CD4-positive, alpha-beta memory T cell (primary cell): Measurements from ENCODE around the gene GULP1. TPM values are rescaled to one million over a fixed set of nuclear protein-coding genes. Genes with fewer than 3 reads are reported as not detected.

Experiments
- CTCF ChIA-PET: fragments of 350-600 bp; sonication (Branson Sonifier 250); formaldehyde crosslinking; loops from one replicate; lab custom pipeline; 2021; ENCODE audit warnings: inconsistent platforms; ENCODE audit not compliant: partially characterized antibody; lab: Charles Lee
- POLR2A ChIA-PET: fragments of 350-600 bp; sonication (Branson Sonifier 250); formaldehyde crosslinking; loops from one replicate; lab custom pipeline; 2021; ENCODE audit not compliant: partially characterized antibody; lab: Charles Lee
- DNase-seq, 5 donors: peaks; one replicate each; pipeline versions ENCODE4 v3.0.0 to v3.0.0-alpha.2; 2020 to 2022; ENCODE audit warnings: mixed read lengths in 1 of 5
- H3K27ac ChIP-seq: one replicate; pipeline ENCODE4 v1.7.0; 2013; ENCODE audit warnings: low read depth, low read length
- H3K27me3 ChIP-seq: 2 replicates; pipeline ENCODE4 v1.7.0; 2013; ENCODE audit warnings: mild to moderate bottlenecking, low read length, moderate library complexity; ENCODE audit not compliant: insufficient read depth
- H3K36me3 ChIP-seq: 2 replicates; pipeline ENCODE4 v1.7.0; 2013; ENCODE audit warnings: mild to moderate bottlenecking, low read length, moderate library complexity; ENCODE audit not compliant: insufficient read depth
- H3K4me1 ChIP-seq: 2 replicates; pipeline ENCODE4 v1.7.0; 2013; ENCODE audit warnings: mild to moderate bottlenecking, low read length, moderate library complexity; ENCODE audit not compliant: insufficient read depth
- H3K4me3 ChIP-seq, 2 donors: one replicate each; pipeline ENCODE4 v1.7.0; 2013; ENCODE audit warnings: low read length in 2 of 2, mild to moderate bottlenecking in 1 of 2
- H3K9me3 ChIP-seq, 2 donors: one replicate each; pipeline ENCODE4 v1.7.0; 2013; ENCODE audit warnings: low read length in 2 of 2, control low read depth in 1 of 2; ENCODE audit not compliant: control insufficient read depth in 1 of 2
- H3K27ac Mint-ChIP-seq, 7 donors: one replicate each; pipeline ENCODE4 v1.8.0; 2020 to 2021; ENCODE audit warnings: mixed read lengths in 7 of 7, mild to moderate bottlenecking in 6 of 7, inconsistent platforms in 3 of 7, moderate library complexity in 3 of 7
- H3K27me3 Mint-ChIP-seq, 2 donors: one replicate each; pipeline ENCODE4 v1.8.0; 2020 to 2021; ENCODE audit warnings: mixed read lengths in 2 of 2
- H3K36me3 Mint-ChIP-seq, 2 donors: one replicate each; pipeline ENCODE4 v1.8.0; 2020 to 2021; ENCODE audit warnings: mixed read lengths in 2 of 2, inconsistent platforms in 1 of 2, mild to moderate bottlenecking in 1 of 2
- H3K4me1 Mint-ChIP-seq, 4 donors: one replicate each; pipeline ENCODE4 v1.8.0; 2020 to 2021; ENCODE audit warnings: mixed read lengths in 4 of 4, mild to moderate bottlenecking in 1 of 4
- H3K4me3 Mint-ChIP-seq, 8 donors: one replicate each; pipeline ENCODE4 v1.8.0; 2020 to 2021; ENCODE audit warnings: mixed read lengths in 8 of 8, mild to moderate bottlenecking in 7 of 8, moderate library complexity in 6 of 8, inconsistent platforms in 3 of 8
- H3K9me3 Mint-ChIP-seq, 8 donors: one replicate each; pipeline ENCODE4 v1.8.0; 2020 to 2021; ENCODE audit warnings: mixed read lengths in 8 of 8, mild to moderate bottlenecking in 5 of 8, inconsistent platforms in 3 of 8, moderate library complexity in 1 of 8
- intact Hi-C: fragments of 100-400 bp; cut with micrococcal nuclease; formaldehyde crosslinking; loops from one replicate; pipeline ENCODE4 v1.15.1; 2023
- polyA plus RNA-seq, 2 donors: library from polyadenylated mRNA; unstranded; fragments of 300-500 nt; fragmentation: Illumina TruSeq; gene quantifications; one replicate each; pipeline ENCODE4 v1.2.3, GENCODE V29; 2021
- total RNA-seq, 2 experiments: library from RNA; stranded (reverse); gene quantifications; one replicate each; pipeline ENCODE4 v1.2.3, GENCODE V29; 2021

The GULP1 gene
- total and polyA plus RNA-seq, 4 experiments from 2014 or later = not detected

GRCh38 chr2:188412190-188412589, 120.5 kb downstream of the GULP1 start:
- H3K9me3 ChIP-seq = no peaks in the 10 kb centered on the region
- no peak overlapping the region for H3K4me3 ChIP-seq
- Mint-ChIP-seq H3K27me3 (no peaks in the 10 kb centered on the region), H3K4me3 (no peak overlapping the region), H3K36me3 (no peaks in the 10 kb centered on the region), H3K27ac (no peak overlapping the region), H3K4me1 (no peaks in the 10 kb centered on the region), H3K9me3 (peaks cover 0 to 13% (median 0%) of the 10 kb centered on the region in 8 donors)
- H3K36me3 ChIP-seq = no peaks in the 10 kb centered on the region
- H3K4me1 ChIP-seq = no peaks in the 10 kb centered on the region
- CTCF ChIA-PET = no interaction called here
- no peak for DNase-seq
- POLR2A ChIA-PET = no interaction called here
- no peak overlapping the region for H3K27ac ChIP-seq
- intact Hi-C loops = no loop called here
- no peaks in the 10 kb centered on the region for H3K27me3 ChIP-seq

- CTCF ChIA-PET = interaction anchor here (0.7 kb wide), 1 partner anchor 283 kb away, joined by 4 read pairs; no protein-coding TSS in a partner anchor
Observed at GRCh38 chr2:188414411-188414810, 122.7 kb downstream of the GULP1 start.

DNA sequence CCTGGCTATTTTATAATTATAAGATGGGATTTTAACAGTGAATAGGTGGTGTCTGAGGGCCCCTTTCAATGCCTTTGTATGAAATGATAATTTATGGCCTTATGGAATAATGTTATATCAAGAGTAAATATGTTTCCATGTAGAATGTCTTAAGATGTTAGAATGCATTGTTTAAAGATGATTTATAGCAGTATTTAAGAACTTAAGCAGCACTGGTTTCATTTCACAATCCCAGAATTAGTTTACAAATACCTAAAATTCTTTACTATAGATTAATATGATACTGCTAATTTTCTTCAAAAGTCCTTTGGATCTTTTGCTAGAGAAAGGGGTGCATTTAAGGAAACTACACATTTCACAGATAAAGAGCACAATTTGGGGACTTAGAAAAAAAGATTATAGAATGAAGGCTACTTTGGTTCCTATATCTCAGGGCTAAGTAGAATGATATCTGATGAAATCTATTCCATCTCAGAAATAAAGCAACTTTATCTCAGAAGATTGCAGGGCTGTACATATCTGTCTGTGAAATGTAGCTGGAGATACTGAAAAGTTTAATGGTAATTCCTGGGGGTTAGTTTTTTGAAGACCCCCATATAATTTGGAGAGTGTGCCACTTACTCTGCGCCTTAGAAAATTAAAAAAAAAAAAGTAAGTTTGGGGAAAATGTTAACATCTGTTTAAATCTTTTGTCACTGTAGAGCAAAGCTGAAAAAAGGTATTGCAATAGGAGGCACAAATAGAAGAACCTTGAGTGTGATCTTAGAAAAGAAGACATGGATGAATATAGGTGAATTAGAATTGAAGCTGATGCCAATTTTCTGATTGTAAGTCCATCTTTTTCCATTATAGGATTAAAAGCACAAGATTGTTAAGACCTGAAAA, 123.4 kb downstream of the GULP1 start:
- ChIA-PET POLR2A (no interaction called here), CTCF (no interaction called here)
- Histone ChIP-seq H3K27ac (no peak overlapping the region), H3K9me3 (no peaks in the 10 kb centered on the region), H3K4me3 (no peak overlapping the region), H3K4me1 (no peaks in the 10 kb centered on the region), H3K36me3 (no peaks in the 10 kb centered on the region), H3K27me3 (no peaks in the 10 kb centered on the region)
- H3K4me3 Mint-ChIP-seq = no peak overlapping the region
- intact Hi-C loops = no loop called here
- no peaks in the 10 kb centered on the region for H3K27me3 Mint-ChIP-seq
- no peak for DNase-seq
- no peaks in the 10 kb centered on the region for H3K4me1 Mint-ChIP-seq
- no peak overlapping the region for H3K27ac Mint-ChIP-seq
- no peaks in the 10 kb centered on the region for H3K36me3 Mint-ChIP-seq
- peaks cover 0 to 5% (median 0%) of the 10 kb centered on the region in 8 donors for H3K9me3 Mint-ChIP-seq

More at GRCh38 chr2:188414411-188414810, 122.7 kb downstream of the GULP1 start:
- Histone ChIP-seq H3K27ac (no peak overlapping the region), H3K36me3 (no peaks in the 10 kb centered on the region), H3K4me3 (no peak overlapping the region), H3K9me3 (no peaks in the 10 kb centered on the region), H3K27me3 (no peaks in the 10 kb centered on the region), H3K4me1 (no peaks in the 10 kb centered on the region)
- Mint-ChIP-seq H3K4me1 (no peaks in the 10 kb centered on the region), H3K9me3 (peaks cover 0 to 5% (median 0%) of the 10 kb centered on the region in 8 donors), H3K27me3 (no peaks in the 10 kb centered on the region), H3K4me3 (no peak overlapping the region), H3K36me3 (no peaks in the 10 kb centered on the region), H3K27ac (no peak overlapping the region)
- POLR2A ChIA-PET = no interaction called here
- no peak for DNase-seq
- intact Hi-C loops = no loop called here

DNA sequence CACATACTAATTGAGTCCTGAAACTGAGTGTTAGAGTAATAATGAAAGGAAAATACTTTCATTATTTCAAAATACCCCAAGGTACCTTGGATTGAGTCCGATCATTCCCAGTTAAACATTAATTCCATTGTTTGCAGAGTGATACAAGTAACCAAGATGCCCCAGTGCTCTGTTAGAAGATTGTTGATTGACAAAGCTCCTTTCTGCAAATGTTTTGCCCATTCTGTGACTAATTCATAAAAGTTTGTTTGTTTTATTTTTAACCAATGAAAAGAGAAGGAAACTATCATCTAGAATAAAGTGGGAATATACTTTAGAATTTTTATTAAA, 124.0 kb downstream of the GULP1 start:
- Mint-ChIP-seq H3K4me3 (no peak overlapping the region), H3K4me1 (no peaks in the 10 kb centered on the region), H3K27ac (no peak overlapping the region), H3K9me3 (peaks cover 0 to 5% (median 0%) of the 10 kb centered on the region in 8 donors), H3K27me3 (no peaks in the 10 kb centered on the region), H3K36me3 (no peaks in the 10 kb centered on the region)
- H3K27me3 ChIP-seq = no peaks in the 10 kb centered on the region
- no peak overlapping the region for H3K27ac ChIP-seq
- ChIA-PET CTCF (no interaction called here), POLR2A (no interaction called here)
- intact Hi-C loops = no loop called here
- no peaks in the 10 kb centered on the region for H3K9me3 ChIP-seq
- no peak for DNase-seq
- H3K36me3 ChIP-seq = no peaks in the 10 kb centered on the region
- no peaks in the 10 kb centered on the region for H3K4me1 ChIP-seq
- no peak overlapping the region for H3K4me3 ChIP-seq

- H3K4me3 Mint-ChIP-seq = no peak overlapping the region
- H3K4me1 ChIP-seq = no peaks in the 10 kb centered on the region
- no peaks in the 10 kb centered on the region for H3K36me3 Mint-ChIP-seq
- CTCF ChIA-PET = no interaction called here
- no peaks in the 10 kb centered on the region for H3K9me3 ChIP-seq
- no peak for DNase-seq
- H3K27me3 ChIP-seq = no peaks in the 10 kb centered on the region
- intact Hi-C loops = no loop called here
- H3K27me3 Mint-ChIP-seq = no peaks in the 10 kb centered on the region
- no peak overlapping the region for H3K27ac Mint-ChIP-seq
- no peak overlapping the region for H3K27ac ChIP-seq
- no peak overlapping the region for H3K4me3 ChIP-seq
- H3K36me3 ChIP-seq = no peaks in the 10 kb centered on the region
- no peaks in the 10 kb centered on the region for H3K4me1 Mint-ChIP-seq
- POLR2A ChIA-PET = no interaction called here
- peaks cover 0 to 5% (median 0%) of the 10 kb centered on the region in 8 donors for H3K9me3 Mint-ChIP-seq
Observed at GRCh38 chr2:188416367-188416766, 124.7 kb downstream of the GULP1 start.

GRCh38 chr2:188422726-188423125, 131.1 kb downstream of the GULP1 start:
- intact Hi-C loops = no loop called here
- Histone ChIP-seq H3K36me3 (no peaks in the 10 kb centered on the region), H3K4me3 (no peak overlapping the region), H3K27ac (no peak overlapping the region), H3K9me3 (no peaks in the 10 kb centered on the region), H3K27me3 (no peaks in the 10 kb centered on the region), H3K4me1 (no peaks in the 10 kb centered on the region)
- Mint-ChIP-seq H3K36me3 (no peaks in the 10 kb centered on the region), H3K27ac (no peak overlapping the region), H3K4me3 (no peak overlapping the region), H3K4me1 (no peaks in the 10 kb centered on the region), H3K9me3 (peaks cover 0 to 3% (median 0%) of the 10 kb centered on the region in 8 donors), H3K27me3 (no peaks in the 10 kb centered on the region)
- ChIA-PET POLR2A (no interaction called here), CTCF (no interaction called here)
- DNase-seq = no peak

DNA sequence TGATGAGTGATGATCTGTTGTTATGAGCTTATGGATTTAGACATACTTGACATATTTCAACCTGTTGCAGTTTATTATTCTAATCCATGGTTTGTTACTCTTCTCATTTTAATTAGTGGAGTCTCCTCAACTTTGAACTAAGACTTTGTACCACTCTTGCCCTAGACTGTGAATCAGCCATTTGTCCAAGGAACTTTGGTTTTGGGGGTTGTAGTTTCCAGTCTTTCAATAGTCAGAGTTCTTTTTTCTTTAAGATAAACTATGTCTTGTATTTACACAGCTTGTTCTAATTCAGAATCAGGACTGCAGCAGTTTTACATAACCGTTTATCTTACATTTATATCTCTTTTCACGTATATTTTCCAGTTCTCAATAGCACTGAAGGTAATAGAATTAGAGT, 133.6 kb downstream of the GULP1 start:
- no peaks in the 10 kb centered on the region for H3K36me3 ChIP-seq
- Mint-ChIP-seq H3K27me3 (no peaks in the 10 kb centered on the region), H3K27ac (no peak overlapping the region), H3K9me3 (peaks cover 0 to 3% (median 0%) of the 10 kb centered on the region in 8 donors), H3K36me3 (no peaks in the 10 kb centered on the region), H3K4me1 (no peaks in the 10 kb centered on the region), H3K4me3 (no peak overlapping the region)
- H3K27me3 ChIP-seq = no peaks in the 10 kb centered on the region
- H3K4me3 ChIP-seq = no peak overlapping the region
- ChIA-PET POLR2A (no interaction called here), CTCF (no interaction called here)
- intact Hi-C loops = no loop called here
- no peaks in the 10 kb centered on the region for H3K9me3 ChIP-seq
- H3K27ac ChIP-seq = no peak overlapping the region
- DNase-seq = no peak
- no peaks in the 10 kb centered on the region for H3K4me1 ChIP-seq
